SK-N-SH treated with all-trans-retinoic acid at 6 μM for 48 hours (cell line): Measurements from ENCODE around the gene DIP2C.

Experiments
- ATAC-seq: fragments of 200-7000 bp; cut with Tn5 transposase; 3 replicates; pipeline ENCODE4 v1.9.1; 2020; ENCODE audit warnings: mild to moderate bottlenecking, moderate library complexity
- ARNTL ChIP-seq: fragments of 450-650 bp; formaldehyde crosslinking; IDR thresholded peaks from 2 replicates; pipeline ENCODE4 v1.5.0; 2020; ENCODE audit warnings: low read depth, mild to moderate bottlenecking, moderate library complexity, borderline replicate concordance
- BACH2 ChIP-seq: fragments of 250-450 bp; sonication (Bioruptor Pico); IDR thresholded peaks from 2 replicates; pipeline ENCODE4 v1.9.0; 2021; ENCODE audit warnings: mild to moderate bottlenecking, borderline replicate concordance
- CSDC2 ChIP-seq: fragments of 250-450 bp; sonication (Bioruptor Pico); IDR thresholded peaks from 2 replicates; pipeline ENCODE4 v1.5.0; 2020; ENCODE audit warnings: mild to moderate bottlenecking, moderate library complexity
- CSRNP3 ChIP-seq: fragments of 250-450 bp; sonication (Bioruptor Pico); IDR thresholded peaks from 2 replicates; pipeline ENCODE4 v1.5.1; 2021; ENCODE audit warnings: mild to moderate bottlenecking, moderate library complexity
- ESRRG ChIP-seq: fragments of 250-450 bp; sonication (Bioruptor Pico); IDR thresholded peaks from 2 replicates; pipeline ENCODE4 v1.6.1; 2021; ENCODE audit warnings: mild to moderate bottlenecking
- GLIS3 ChIP-seq: fragments of 250-450 bp; sonication (Bioruptor Pico); IDR thresholded peaks from 2 replicates; pipeline ENCODE4 v1.5.0; 2020; ENCODE audit warnings: mild to moderate bottlenecking, moderate library complexity
- ISL1 ChIP-seq: fragments of 250-450 bp; sonication (Bioruptor Pico); IDR thresholded peaks from 2 replicates; pipeline ENCODE4 v2.1.2; 2022; ENCODE audit warnings: mild to moderate bottlenecking, moderate library complexity
- OSR1 ChIP-seq: fragments of 250-450 bp; sonication (Bioruptor Pico); IDR thresholded peaks from 2 replicates; pipeline ENCODE4 v1.8.0; 2022; ENCODE audit warnings: moderate library complexity, mild to moderate bottlenecking, inconsistent platforms
- PATZ1 ChIP-seq: fragments of 250-450 bp; sonication (Bioruptor Pico); IDR thresholded peaks from 2 replicates; pipeline ENCODE4 v1.8.0; 2020; ENCODE audit warnings: mild to moderate bottlenecking, moderate library complexity, borderline replicate concordance
- PPARA ChIP-seq: fragments of 250-450 bp; sonication (Bioruptor Pico); IDR thresholded peaks from 2 replicates; pipeline ENCODE4 v1.5.0; 2020; ENCODE audit warnings: mild to moderate bottlenecking, borderline replicate concordance
- RARB ChIP-seq: fragments of 250-450 bp; sonication (Bioruptor Pico); IDR thresholded peaks from 2 replicates; pipeline ENCODE4 v1.8.0; 2021; ENCODE audit warnings: mild to moderate bottlenecking, moderate library complexity
- TCF4 ChIP-seq: fragments of 250-450 bp; sonication (Bioruptor Pico); IDR thresholded peaks from 2 replicates; pipeline ENCODE4 v1.8.0; 2021; ENCODE audit warnings: mild to moderate bottlenecking, moderate library complexity, borderline replicate concordance
- TOX ChIP-seq: fragments of 250-450 bp; sonication (Bioruptor Pico); IDR thresholded peaks from 2 replicates; pipeline ENCODE4 v1.8.0; 2021; ENCODE audit warnings: mild to moderate bottlenecking, moderate library complexity, borderline replicate concordance
- ZFP3 ChIP-seq: fragments of 250-450 bp; sonication (Bioruptor Pico); IDR thresholded peaks from 2 replicates; pipeline ENCODE4 v1.5.0; 2020; ENCODE audit warnings: mild to moderate bottlenecking, moderate library complexity
- ZFP30 ChIP-seq: fragments of 450-650 bp; formaldehyde crosslinking; IDR thresholded peaks from 2 replicates; pipeline ENCODE4 v1.5.0; 2022; ENCODE audit warnings: mild to moderate bottlenecking, moderate library complexity
- ZNF565 ChIP-seq: fragments of 450-650 bp; formaldehyde crosslinking; conservative IDR thresholded peaks from 2 replicates; pipeline ENCODE4 v1.5.0; 2020; ENCODE audit warnings: low read depth, mild to moderate bottlenecking, moderate library complexity
- ZNF70 ChIP-seq: fragments of 450-650 bp; formaldehyde crosslinking; IDR thresholded peaks from 2 replicates; pipeline ENCODE4 v1.5.0; 2020; ENCODE audit warnings: mild to moderate bottlenecking, moderate library complexity
- ZNF8 ChIP-seq: fragments of 450-650 bp; formaldehyde crosslinking; IDR thresholded peaks from 2 replicates; pipeline ENCODE4 v1.5.0; 2020; ENCODE audit warnings: mild to moderate bottlenecking, moderate library complexity
- TF ChIP-seq, protein P1 (sequence below): fragments of 250-450 bp; sonication (Bioruptor Pico); IDR thresholded peaks from 2 replicates; pipeline ENCODE4 v1.5.0; 2020; ENCODE audit warnings: mild to moderate bottlenecking, moderate library complexity
- TF ChIP-seq, protein P2 (sequence below): fragments of 250-450 bp; sonication (Bioruptor Pico); IDR thresholded peaks from 2 replicates; pipeline ENCODE4 v1.8.0; 2021; ENCODE audit warnings: low read depth, mild to moderate bottlenecking, moderate library complexity, borderline replicate concordance
- TF ChIP-seq, protein P3 (sequence below): fragments of 250-450 bp; sonication (Bioruptor Pico); IDR thresholded peaks from 2 replicates; pipeline ENCODE4 v1.5.1; 2020; ENCODE audit warnings: low read depth, mild to moderate bottlenecking, moderate library complexity

DIP2C gene

DNA sequence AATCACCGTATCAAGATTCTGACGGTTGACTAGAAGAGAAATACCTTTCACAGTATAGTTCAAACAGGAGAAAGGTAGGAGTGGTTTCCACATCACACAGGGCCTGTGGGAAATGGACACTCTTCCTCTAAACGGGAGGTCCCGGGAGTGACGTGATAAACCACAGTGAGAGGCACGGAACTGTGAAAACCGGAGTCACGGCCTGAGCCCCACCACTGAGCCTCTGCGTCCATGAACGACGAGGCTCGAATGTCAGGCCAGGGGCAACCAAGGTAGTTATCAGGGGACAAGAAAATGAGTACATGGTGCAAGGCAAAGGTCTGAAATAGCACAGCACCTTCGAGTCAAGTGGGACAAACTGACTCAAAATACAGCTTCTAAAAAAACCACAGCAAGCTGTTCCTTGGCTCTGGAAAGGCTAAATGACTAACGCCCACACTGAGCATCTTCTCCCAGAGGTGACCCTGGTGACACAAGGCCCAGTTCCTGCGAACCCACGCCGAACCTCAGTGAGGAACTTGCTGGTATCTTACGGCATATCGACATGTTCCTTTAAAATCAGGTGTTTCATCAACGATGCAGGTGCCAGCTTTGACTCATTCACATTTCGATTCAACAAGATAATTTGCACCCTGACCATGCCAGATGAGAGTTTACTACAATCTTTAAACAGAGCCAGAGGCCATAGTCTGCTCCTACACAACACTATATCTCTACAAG lies 99.3 kb downstream of the DIP2C start:
- no peak for ATAC-seq
- TF ChIP-seq ISL1 (CRISPR knock-in tag) (no peak), TOX (CRISPR knock-in tag) (no peak), PATZ1 (CRISPR knock-in tag) (no peak)
- TF ChIP-seq, all 23 proteins: peak for 0

DNA sequence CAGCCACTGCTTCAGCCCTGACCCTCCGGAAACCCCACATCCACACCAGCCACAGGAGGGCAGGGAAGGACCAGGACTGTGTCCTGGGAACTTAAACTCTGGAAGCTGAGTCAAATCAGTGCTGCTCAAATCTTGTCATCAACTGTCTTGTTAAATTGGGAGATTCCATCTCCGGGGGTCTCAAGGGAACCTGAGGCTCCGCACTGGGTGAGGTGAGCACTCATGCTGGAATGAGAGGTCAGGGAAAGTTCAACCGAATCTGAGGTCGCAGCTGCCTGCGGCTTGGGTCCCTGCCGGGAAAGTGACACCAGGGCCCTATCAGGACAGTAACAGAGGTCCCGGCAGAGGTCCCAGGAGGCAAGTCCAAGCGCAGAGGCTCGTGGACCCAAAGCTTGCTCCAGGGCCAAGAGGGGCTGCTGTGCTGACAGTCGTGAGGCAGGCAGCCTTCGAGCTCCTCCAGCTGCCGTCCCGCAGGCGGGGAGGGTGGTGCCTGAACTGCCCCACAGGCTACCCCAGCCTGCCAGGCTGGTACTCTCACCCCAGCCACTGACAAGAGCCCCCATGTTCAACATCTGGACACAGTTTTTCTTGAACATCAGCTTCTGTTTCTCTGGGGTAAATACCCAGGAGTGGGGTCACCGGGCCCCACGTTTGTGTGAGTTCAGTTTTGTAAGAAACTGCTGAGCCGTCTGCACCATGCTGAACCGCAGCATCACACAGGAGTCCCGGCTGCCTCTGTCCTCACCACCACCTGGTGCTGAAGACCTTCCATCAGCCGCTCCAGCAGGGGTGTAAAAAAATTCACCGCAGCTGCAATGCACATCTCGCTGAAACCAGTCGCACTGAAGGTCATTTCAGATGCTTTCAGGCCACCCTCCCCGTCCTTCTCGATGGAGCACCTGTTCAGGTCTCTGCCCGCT lies 101.0 kb downstream of the DIP2C start:
- TF ChIP-seq ISL1 (CRISPR knock-in tag) = no peak
- no peak for TF ChIP-seq ZNF565
- no peak for TF ChIP-seq CSRNP3 (CRISPR knock-in tag)
- TF ChIP-seq ZFP3 (CRISPR knock-in tag) = no peak
- no peak for TF ChIP-seq TCF4 (CRISPR knock-in tag)
- no peak for TF ChIP-seq ARNTL (CRISPR knock-in tag)
- TF ChIP-seq, protein P1, sequence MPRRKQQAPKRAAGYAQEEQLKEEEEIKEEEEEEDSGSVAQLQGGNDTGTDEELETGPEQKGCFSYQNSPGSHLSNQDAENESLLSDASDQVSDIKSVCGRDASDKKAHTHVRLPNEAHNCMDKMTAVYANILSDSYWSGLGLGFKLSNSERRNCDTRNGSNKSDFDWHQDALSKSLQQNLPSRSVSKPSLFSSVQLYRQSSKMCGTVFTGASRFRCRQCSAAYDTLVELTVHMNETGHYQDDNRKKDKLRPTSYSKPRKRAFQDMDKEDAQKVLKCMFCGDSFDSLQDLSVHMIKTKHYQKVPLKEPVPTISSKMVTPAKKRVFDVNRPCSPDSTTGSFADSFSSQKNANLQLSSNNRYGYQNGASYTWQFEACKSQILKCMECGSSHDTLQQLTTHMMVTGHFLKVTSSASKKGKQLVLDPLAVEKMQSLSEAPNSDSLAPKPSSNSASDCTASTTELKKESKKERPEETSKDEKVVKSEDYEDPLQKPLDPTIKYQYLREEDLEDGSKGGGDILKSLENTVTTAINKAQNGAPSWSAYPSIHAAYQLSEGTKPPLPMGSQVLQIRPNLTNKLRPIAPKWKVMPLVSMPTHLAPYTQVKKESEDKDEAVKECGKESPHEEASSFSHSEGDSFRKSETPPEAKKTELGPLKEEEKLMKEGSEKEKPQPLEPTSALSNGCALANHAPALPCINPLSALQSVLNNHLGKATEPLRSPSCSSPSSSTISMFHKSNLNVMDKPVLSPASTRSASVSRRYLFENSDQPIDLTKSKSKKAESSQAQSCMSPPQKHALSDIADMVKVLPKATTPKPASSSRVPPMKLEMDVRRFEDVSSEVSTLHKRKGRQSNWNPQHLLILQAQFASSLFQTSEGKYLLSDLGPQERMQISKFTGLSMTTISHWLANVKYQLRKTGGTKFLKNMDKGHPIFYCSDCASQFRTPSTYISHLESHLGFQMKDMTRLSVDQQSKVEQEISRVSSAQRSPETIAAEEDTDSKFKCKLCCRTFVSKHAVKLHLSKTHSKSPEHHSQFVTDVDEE (CRISPR knock-in tag) = no peak
- TF ChIP-seq, protein P2, sequence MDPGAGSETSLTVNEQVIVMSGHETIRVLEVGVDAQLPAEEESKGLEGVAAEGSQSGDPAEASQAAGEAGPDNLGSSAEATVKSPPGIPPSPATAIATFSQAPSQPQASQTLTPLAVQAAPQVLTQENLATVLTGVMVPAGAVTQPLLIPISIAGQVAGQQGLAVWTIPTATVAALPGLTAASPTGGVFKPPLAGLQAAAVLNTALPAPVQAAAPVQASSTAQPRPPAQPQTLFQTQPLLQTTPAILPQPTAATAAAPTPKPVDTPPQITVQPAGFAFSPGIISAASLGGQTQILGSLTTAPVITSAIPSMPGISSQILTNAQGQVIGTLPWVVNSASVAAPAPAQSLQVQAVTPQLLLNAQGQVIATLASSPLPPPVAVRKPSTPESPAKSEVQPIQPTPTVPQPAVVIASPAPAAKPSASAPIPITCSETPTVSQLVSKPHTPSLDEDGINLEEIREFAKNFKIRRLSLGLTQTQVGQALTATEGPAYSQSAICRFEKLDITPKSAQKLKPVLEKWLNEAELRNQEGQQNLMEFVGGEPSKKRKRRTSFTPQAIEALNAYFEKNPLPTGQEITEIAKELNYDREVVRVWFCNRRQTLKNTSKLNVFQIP (CRISPR knock-in tag) = no peak
- TF ChIP-seq BACH2 (CRISPR knock-in tag) = no peak
- TF ChIP-seq ZNF8 (CRISPR knock-in tag) = no peak
- no peak for TF ChIP-seq CSDC2 (CRISPR knock-in tag)
- TF ChIP-seq PPARA = no peak
- TF ChIP-seq RARB (CRISPR knock-in tag) = no peak
- ATAC-seq = peak; percentile 44; the same call in 2 of the 3 replicates

DNA sequence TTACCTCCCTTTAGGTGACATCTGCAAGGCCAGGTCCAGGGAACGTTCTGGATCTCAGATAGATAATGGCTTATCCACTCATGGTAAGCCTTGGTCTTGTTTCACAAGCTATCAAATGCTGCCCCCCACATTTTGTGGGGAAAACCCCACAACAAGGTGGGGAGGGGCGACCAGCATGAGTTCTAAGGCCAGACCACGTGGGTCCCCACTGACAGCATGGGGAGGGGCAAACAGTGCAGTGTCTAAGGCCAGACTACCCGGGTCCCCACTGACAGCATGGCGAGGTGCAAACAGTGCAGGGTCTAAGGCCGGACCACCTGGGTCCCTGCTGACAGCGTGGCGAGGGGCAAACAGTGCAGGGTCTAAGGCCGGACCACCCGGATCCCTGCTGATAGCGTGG lies 102.8 kb downstream of the DIP2C start:
- TF ChIP-seq ARNTL (CRISPR knock-in tag) = no peak
- no peak for TF ChIP-seq GLIS3 (CRISPR knock-in tag)
- TF ChIP-seq ZFP30 (CRISPR knock-in tag) = no peak
- no peak for TF ChIP-seq TOX (CRISPR knock-in tag)
- no peak for TF ChIP-seq OSR1
- no peak for TF ChIP-seq ZFP3 (CRISPR knock-in tag)
- no peak for TF ChIP-seq TCF4 (CRISPR knock-in tag)
- TF ChIP-seq ZNF70 (CRISPR knock-in tag) = no peak
- TF ChIP-seq ESRRG (CRISPR knock-in tag) = no peak
- no peak for TF ChIP-seq ISL1 (CRISPR knock-in tag)
- TF ChIP-seq, protein P3, sequence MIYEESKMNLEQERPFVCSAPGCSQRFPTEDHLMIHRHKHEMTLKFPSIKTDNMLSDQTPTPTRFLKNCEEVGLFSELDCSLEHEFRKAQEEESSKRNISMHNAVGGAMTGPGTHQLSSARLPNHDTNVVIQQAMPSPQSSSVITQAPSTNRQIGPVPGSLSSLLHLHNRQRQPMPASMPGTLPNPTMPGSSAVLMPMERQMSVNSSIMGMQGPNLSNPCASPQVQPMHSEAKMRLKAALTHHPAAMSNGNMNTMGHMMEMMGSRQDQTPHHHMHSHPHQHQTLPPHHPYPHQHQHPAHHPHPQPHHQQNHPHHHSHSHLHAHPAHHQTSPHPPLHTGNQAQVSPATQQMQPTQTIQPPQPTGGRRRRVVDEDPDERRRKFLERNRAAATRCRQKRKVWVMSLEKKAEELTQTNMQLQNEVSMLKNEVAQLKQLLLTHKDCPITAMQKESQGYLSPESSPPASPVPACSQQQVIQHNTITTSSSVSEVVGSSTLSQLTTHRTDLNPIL (CRISPR knock-in tag) = no peak
- no peak for TF ChIP-seq BACH2 (CRISPR knock-in tag)
- no peak for TF ChIP-seq RARB (CRISPR knock-in tag)
- TF ChIP-seq PPARA = no peak
- TF ChIP-seq, protein P2 (CRISPR knock-in tag) = no peak
- no peak for ATAC-seq
